ENCODE data around the gene SP1. TPM values are rescaled to one million over a fixed set of nuclear protein-coding genes. Genes with fewer than 3 reads are reported as not detected.

SP1 gene
- total RNA-seq, 1 donor from 2014 or later = 69.5 TPM

- Mint-ChIP-seq H3K4me1 (ENCODE audit: unreplicated experiment) (peaks cover 57% of the 10 kb centered on the region), H3K4me3 (ENCODE audit: unreplicated experiment) (no peak overlapping the region), H3K27me3 (ENCODE audit: unreplicated experiment) (peaks cover 16% of the 10 kb centered on the region), H3K36me3 (ENCODE audit: low read depth, unreplicated experiment) (no peaks in the 10 kb centered on the region), H3K27ac (ENCODE audit: unreplicated experiment) (no peak overlapping the region), H3K9me3 (ENCODE audit: unreplicated experiment) (no peaks in the 10 kb centered on the region)
- TF ChIP-seq, protein P1, sequence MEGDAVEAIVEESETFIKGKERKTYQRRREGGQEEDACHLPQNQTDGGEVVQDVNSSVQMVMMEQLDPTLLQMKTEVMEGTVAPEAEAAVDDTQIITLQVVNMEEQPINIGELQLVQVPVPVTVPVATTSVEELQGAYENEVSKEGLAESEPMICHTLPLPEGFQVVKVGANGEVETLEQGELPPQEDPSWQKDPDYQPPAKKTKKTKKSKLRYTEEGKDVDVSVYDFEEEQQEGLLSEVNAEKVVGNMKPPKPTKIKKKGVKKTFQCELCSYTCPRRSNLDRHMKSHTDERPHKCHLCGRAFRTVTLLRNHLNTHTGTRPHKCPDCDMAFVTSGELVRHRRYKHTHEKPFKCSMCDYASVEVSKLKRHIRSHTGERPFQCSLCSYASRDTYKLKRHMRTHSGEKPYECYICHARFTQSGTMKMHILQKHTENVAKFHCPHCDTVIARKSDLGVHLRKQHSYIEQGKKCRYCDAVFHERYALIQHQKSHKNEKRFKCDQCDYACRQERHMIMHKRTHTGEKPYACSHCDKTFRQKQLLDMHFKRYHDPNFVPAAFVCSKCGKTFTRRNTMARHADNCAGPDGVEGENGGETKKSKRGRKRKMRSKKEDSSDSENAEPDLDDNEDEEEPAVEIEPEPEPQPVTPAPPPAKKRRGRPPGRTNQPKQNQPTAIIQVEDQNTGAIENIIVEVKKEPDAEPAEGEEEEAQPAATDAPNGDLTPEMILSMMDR (IDR thresholded peaks at IDR 0.05; ENCODE audit: unreplicated experiment) = no peak
- DNase-seq (ENCODE audit: low spot score) = no peak
These were observed 39.6 kb upstream of the SP1 start for GRCh38 chr12:53340398-53340797.

DNA sequence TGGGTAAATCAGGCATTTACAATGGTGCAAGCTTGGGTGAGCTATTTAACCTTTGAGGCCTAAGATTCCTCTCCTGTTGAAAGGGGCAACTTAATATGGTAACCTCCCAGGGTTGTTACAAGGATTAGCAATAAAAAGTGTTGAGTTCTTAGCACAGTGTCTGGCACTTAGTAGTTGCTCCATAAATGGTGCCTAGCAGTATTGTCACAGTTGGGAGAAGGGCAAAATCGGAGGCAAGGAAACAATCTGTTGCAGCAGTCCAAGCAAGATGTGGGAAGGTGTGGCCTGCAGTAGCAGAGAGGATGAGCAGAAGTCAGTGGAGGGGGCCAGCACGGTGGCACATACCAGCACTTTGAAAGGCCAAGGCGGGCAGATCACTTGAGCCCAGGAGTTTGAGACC, 36.5 kb upstream of the SP1 start:
- H3K36me3 Mint-ChIP-seq (ENCODE audit: low read depth, unreplicated experiment) = no peaks in the 10 kb centered on the region
- no peaks in the 10 kb centered on the region for H3K9me3 Mint-ChIP-seq (ENCODE audit: unreplicated experiment)
- no peak for DNase-seq (ENCODE audit: low spot score)
- TF ChIP-seq, protein P1 (IDR thresholded peaks at IDR 0.05; ENCODE audit: unreplicated experiment) = no peak
- H3K4me1 Mint-ChIP-seq (ENCODE audit: unreplicated experiment) = peaks cover 47% of the 10 kb centered on the region
- H3K27me3 Mint-ChIP-seq (ENCODE audit: unreplicated experiment) = peaks cover 11% of the 10 kb centered on the region
- H3K4me3 Mint-ChIP-seq (ENCODE audit: unreplicated experiment) = peak overlapping the region; percentile 56
- no peak overlapping the region for H3K27ac Mint-ChIP-seq (ENCODE audit: unreplicated experiment)

DNA sequence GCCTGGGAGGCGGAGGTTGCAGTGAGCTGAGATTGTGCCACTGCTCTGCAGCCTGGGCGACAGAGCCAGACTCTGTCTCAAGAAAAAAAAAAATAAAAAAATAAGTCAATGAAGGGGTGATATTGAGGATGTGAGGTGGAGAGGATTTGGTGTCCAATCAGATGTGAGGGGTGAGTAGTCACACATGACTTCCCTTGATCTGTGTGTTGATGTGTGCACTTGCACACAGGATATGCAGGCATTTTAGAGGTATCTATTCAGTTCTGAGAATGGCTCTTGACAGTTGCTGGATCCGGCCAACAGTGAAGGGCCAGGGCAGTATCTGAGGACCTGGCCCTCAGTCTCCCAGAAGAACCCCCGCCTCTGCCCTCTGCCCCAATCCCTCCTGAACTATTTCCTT, 36.0 kb upstream of the SP1 start:
- Mint-ChIP-seq H3K4me3 (ENCODE audit: unreplicated experiment) (peak overlapping the region; percentile 76), H3K27me3 (ENCODE audit: unreplicated experiment) (peaks cover 13% of the 10 kb centered on the region), H3K4me1 (ENCODE audit: unreplicated experiment) (peaks cover 46% of the 10 kb centered on the region), H3K9me3 (ENCODE audit: unreplicated experiment) (no peaks in the 10 kb centered on the region), H3K27ac (ENCODE audit: unreplicated experiment) (no peak overlapping the region), H3K36me3 (ENCODE audit: low read depth, unreplicated experiment) (no peaks in the 10 kb centered on the region)
- TF ChIP-seq, protein P1 (IDR thresholded peaks at IDR 0.05; ENCODE audit: unreplicated experiment) = no peak
- DNase-seq (ENCODE audit: low spot score) = no peak

DNA sequence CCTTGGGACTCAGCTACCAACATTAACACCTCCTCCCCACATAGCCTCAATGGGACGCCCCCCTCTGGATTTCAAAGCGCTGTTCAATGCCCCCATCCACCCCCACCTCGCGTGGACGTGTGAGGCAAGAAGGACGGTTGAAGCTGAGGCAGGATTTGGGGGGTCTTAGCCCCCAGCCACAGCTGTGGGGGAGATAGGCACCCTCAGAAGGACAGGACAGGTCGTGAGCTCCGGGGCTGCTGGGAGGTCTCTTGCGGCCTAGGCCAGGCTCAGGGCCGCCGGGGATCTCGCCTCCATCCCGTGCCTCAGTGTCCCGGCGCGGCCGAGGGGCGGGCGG, 35.5 kb upstream of the SP1 start:
- no peak overlapping the region for H3K27ac Mint-ChIP-seq (ENCODE audit: unreplicated experiment)
- H3K27me3 Mint-ChIP-seq (ENCODE audit: unreplicated experiment) = peaks cover 13% of the 10 kb centered on the region
- no peaks in the 10 kb centered on the region for H3K36me3 Mint-ChIP-seq (ENCODE audit: low read depth, unreplicated experiment)
- no peaks in the 10 kb centered on the region for H3K9me3 Mint-ChIP-seq (ENCODE audit: unreplicated experiment)
- peak overlapping the region; percentile 76 for H3K4me3 Mint-ChIP-seq (ENCODE audit: unreplicated experiment)
- H3K4me1 Mint-ChIP-seq (ENCODE audit: unreplicated experiment) = peaks cover 46% of the 10 kb centered on the region
- TF ChIP-seq, protein P1 (IDR thresholded peaks at IDR 0.05; ENCODE audit: unreplicated experiment) = no peak
- DNase-seq (ENCODE audit: low spot score) = no peak

- H3K4me3 Mint-ChIP-seq (ENCODE audit: unreplicated experiment) = peak overlapping the region; percentile 91
- H3K4me1 Mint-ChIP-seq (ENCODE audit: unreplicated experiment) = peaks cover 42% of the 10 kb centered on the region
- H3K36me3 Mint-ChIP-seq (ENCODE audit: low read depth, unreplicated experiment) = no peaks in the 10 kb centered on the region
- peak; percentile 79 for DNase-seq (ENCODE audit: low spot score)
- H3K9me3 Mint-ChIP-seq (ENCODE audit: unreplicated experiment) = no peaks in the 10 kb centered on the region
- H3K27me3 Mint-ChIP-seq (ENCODE audit: unreplicated experiment) = peaks cover 10% of the 10 kb centered on the region
- TF ChIP-seq, protein P1 (IDR thresholded peaks at IDR 0.05; ENCODE audit: unreplicated experiment) = peak; percentile 32
- peak overlapping the region; percentile 95 for H3K27ac Mint-ChIP-seq (ENCODE audit: unreplicated experiment)
These were observed 35.0 kb upstream of the SP1 start for GRCh38 chr12:53344824-53345485.
